Measurements from ENCODE around the gene ELOA2. TPM values are rescaled to one million over a fixed set of nuclear protein-coding genes. Genes with fewer than 3 reads are reported as not detected.
"Not testable (repeated sequence)": the region's sequence is repeated elsewhere in the genome, so short reads cannot be mapped to it uniquely, and the experiment has no call there.

The ELOA2 gene
- total and polyA plus RNA-seq, 2 donors (not counting 3 experiments of a cell fraction or from before 2014, with no cell fraction given) = not detected

- ChIA-PET POLR2A (no interaction called here), CTCF (interaction anchor here (1.2 to 1.9 kb wide), 2 partner anchors 13 to 755 kb away, joined by 4 to 6 read pairs; no protein-coding TSS in a partner anchor)
- no peak for FAIRE-seq
- Histone ChIP-seq H3K9me3 (replicated peaks; ENCODE audit: control insufficient read depth, insufficient read depth, low read length) (no peaks in the 10 kb centered on the region), H3K27ac (ENCODE audit: insufficient read depth, low read depth, low read length) (no peak overlapping the region), H3K79me2 (ENCODE audit: control insufficient read depth, insufficient read depth, low read length) (no peaks in the 10 kb centered on the region), H4K20me1 (replicated peaks; ENCODE audit: control insufficient read depth, extremely low read depth, insufficient read depth, low read length) (no peaks in the 10 kb centered on the region), H2AFZ (ENCODE audit: low read depth, low read length) (no peak overlapping the region), H3K4me2 (ENCODE audit: insufficient read depth, low read length) (no peak overlapping the region), H3K36me3 (ENCODE audit: control insufficient read depth in 2 of 2, extremely low read depth in 1 of 2, insufficient read depth in 2 of 2, low read length in 2 of 2) (no peaks in the 10 kb centered on the region), H3K9me1 (replicated peaks; ENCODE audit: control insufficient read depth, extremely low read depth, insufficient read depth, low read length) (no peaks in the 10 kb centered on the region), H3K4me3 (replicated peaks in 1 of 3; ENCODE audit: insufficient read depth in 1 of 3, low read depth in 1 of 3, low read length in 3 of 3) (no peak overlapping the region), H3K27me3 (ENCODE audit: control insufficient read depth in 2 of 2, insufficient read depth in 2 of 2, low read length in 2 of 2) (no peaks in the 10 kb centered on the region), H3K9ac (replicated peaks; ENCODE audit: extremely low read depth, insufficient read depth, low read length) (no peak overlapping the region), H3K4me1 (ENCODE audit: control insufficient read depth, extremely low read depth, insufficient read depth, low read length) (no peaks in the 10 kb centered on the region)
- dilution Hi-C loops (cut with MboI; ENCODE audit: extremely low pct_ligation_motif_present, low sequenced_read_pairs) = no loop called here
- TF ChIP-seq MAX (IDR thresholded peaks at IDR 0.05; ENCODE audit: insufficient read depth, insufficient read length) (no peak), CTCF (IDR thresholded peaks at IDR 0.05; ENCODE audit: extremely low read depth in 1 of 2, insufficient read depth in 1 of 2, low read depth in 1 of 2, low read length in 2 of 2) (peak; percentile 20 to 33)
- intact Hi-C loops (cut with micrococcal nuclease) = no loop called here
- DNase-seq (ENCODE audit: low read depth, low spot score) = peak; percentile 6
- no TSS peak for BruUV-seq (replicated peaks)
These were observed 965 bp upstream of the ELOA2 start for GRCh38 chr18:47036298-47036874.

- BruUV-seq (replicated peaks); H3K79me2 ChIP-seq (ENCODE audit: control insufficient read depth, insufficient read depth, low read length); H3K36me3 ChIP-seq (ENCODE audit: control insufficient read depth in 2 of 2, extremely low read depth in 1 of 2, insufficient read depth in 2 of 2, low read length in 2 of 2); POLR2A ChIA-PET; CTCF ChIA-PET; FAIRE-seq; H3K9ac ChIP-seq (replicated peaks; ENCODE audit: extremely low read depth, insufficient read depth, low read length); H3K27me3 ChIP-seq (ENCODE audit: control insufficient read depth in 2 of 2, insufficient read depth in 2 of 2, low read length in 2 of 2); H3K4me1 ChIP-seq (ENCODE audit: control insufficient read depth, extremely low read depth, insufficient read depth, low read length); H2AFZ ChIP-seq (ENCODE audit: low read depth, low read length); H3K4me3 ChIP-seq (replicated peaks in 1 of 3; ENCODE audit: insufficient read depth in 1 of 3, low read depth in 1 of 3, low read length in 3 of 3); dilution Hi-C loops (cut with MboI; ENCODE audit: extremely low pct_ligation_motif_present, low sequenced_read_pairs); H3K9me3 ChIP-seq (replicated peaks; ENCODE audit: control insufficient read depth, insufficient read depth, low read length); DNase-seq (ENCODE audit: low read depth, low spot score); H3K27ac ChIP-seq (ENCODE audit: insufficient read depth, low read depth, low read length); H4K20me1 ChIP-seq (replicated peaks; ENCODE audit: control insufficient read depth, extremely low read depth, insufficient read depth, low read length); H3K9me1 ChIP-seq (replicated peaks; ENCODE audit: control insufficient read depth, extremely low read depth, insufficient read depth, low read length); H3K4me2 ChIP-seq (ENCODE audit: insufficient read depth, low read length); intact Hi-C loops (cut with micrococcal nuclease): not testable (repeated sequence)
These were observed 830 bp downstream of the ELOA2 start for GRCh38 chr18:47034591-47034990.
